Smooth muscle cell (in vitro differentiated cells): ENCODE measurements around the gene SIRT7. TPM values are rescaled to one million over a fixed set of nuclear protein-coding genes. Genes with fewer than 3 reads are reported as not detected.

Source experiments
- DNase-seq: peaks from one replicate; lab custom pipeline; 2025; ENCODE audit not compliant: unreplicated experiment; lab: John Stamatoyannopoulos, UW
- H2AFZ ChIP-seq: fragments of 200-600 bp; sonication (generic); 2 replicates; pipeline ENCODE4 v1.6.0; 2016; ENCODE audit warnings: antibody characterized with exemption, low read depth, mild to moderate bottlenecking
- H3F3A ChIP-seq: fragments of 200-600 bp; sonication (generic); 2 replicates; pipeline ENCODE4 v1.6.0; 2017; ENCODE audit warnings: antibody characterized with exemption, low read depth
- H3K27ac ChIP-seq: fragments of 200-600 bp; sonication (generic); 2 replicates; pipeline ENCODE4 v1.5.1; 2016; ENCODE audit warnings: low read depth, mild to moderate bottlenecking
- H3K27me3 ChIP-seq: fragments of 200-600 bp; sonication (generic); 2 replicates; pipeline ENCODE4 v1.6.1; 2016; ENCODE audit warnings: low read depth, mild to moderate bottlenecking
- H3K36me3 ChIP-seq: fragments of 200-600 bp; sonication (generic); 2 replicates; pipeline ENCODE4 v1.5.1; 2016; ENCODE audit warnings: low read depth
- H3K4me1 ChIP-seq: fragments of 200-600 bp; sonication (generic); 2 replicates; pipeline ENCODE4 v1.5.1; 2016; ENCODE audit warnings: low read depth
- H3K4me2 ChIP-seq: fragments of 200-600 bp; sonication (generic); 2 replicates; pipeline ENCODE4 v1.6.0; 2016; ENCODE audit warnings: mild to moderate bottlenecking
- H3K4me3 ChIP-seq: fragments of 200-600 bp; sonication (generic); 2 replicates; pipeline ENCODE4 v1.5.1; 2016; ENCODE audit warnings: mild to moderate bottlenecking
- H3K79me2 ChIP-seq: fragments of 200-600 bp; sonication (generic); 2 replicates; pipeline ENCODE4 v1.6.0; 2016; ENCODE audit warnings: low read depth, mild to moderate bottlenecking
- H3K9ac ChIP-seq: fragments of 200-600 bp; sonication (generic); 2 replicates; pipeline ENCODE4 v1.6.0; 2016; ENCODE audit warnings: low read depth
- H3K9me3 ChIP-seq: fragments of 200-600 bp; sonication (generic); replicated peaks from 2 replicates; pipeline ENCODE4 v1.5.1; 2016; ENCODE audit warnings: low read depth
- H4K20me1 ChIP-seq: fragments of 200-600 bp; sonication (generic); 2 replicates; pipeline ENCODE4 v1.6.0; 2016; ENCODE audit warnings: low read depth
- WGBS: methylation state at CpG from one replicate; pipeline ENCODE4 v1.1.7; 2016; ENCODE audit warnings: low lambda C conversion rate; 5-methylcytosine and 5-hydroxymethylcytosine counted together
- polyA plus RNA-seq: library from polyadenylated mRNA; unstranded; fragments of >200 nt; fragmentation: Nextera tagmentation; extraction: Ambion mirVana; gene quantifications from 2 replicates; pipeline ENCODE4 v1.2.1, GENCODE V29; 2016
- total RNA-seq: library from RNA; depleted of rRNA; stranded (reverse); fragments of >200 nt; gene quantifications from 2 replicates; pipeline ENCODE4 v1.2.3, GENCODE V29; 2014
- TF ChIP-seq, protein P1 (sequence below): fragments of 200-600 bp; sonication (generic); IDR thresholded peaks from 2 replicates; pipeline ENCODE4 v1.5.1; 2017; ENCODE audit warnings: borderline replicate concordance, mild to moderate bottlenecking, antibody characterized with exemption; ENCODE audit not compliant: insufficient read depth, poor library complexity, severe bottlenecking

The SIRT7 gene
- total and polyA plus RNA-seq, 2 experiments from 2014 or later: 10.1 to 19.9 TPM

DNA sequence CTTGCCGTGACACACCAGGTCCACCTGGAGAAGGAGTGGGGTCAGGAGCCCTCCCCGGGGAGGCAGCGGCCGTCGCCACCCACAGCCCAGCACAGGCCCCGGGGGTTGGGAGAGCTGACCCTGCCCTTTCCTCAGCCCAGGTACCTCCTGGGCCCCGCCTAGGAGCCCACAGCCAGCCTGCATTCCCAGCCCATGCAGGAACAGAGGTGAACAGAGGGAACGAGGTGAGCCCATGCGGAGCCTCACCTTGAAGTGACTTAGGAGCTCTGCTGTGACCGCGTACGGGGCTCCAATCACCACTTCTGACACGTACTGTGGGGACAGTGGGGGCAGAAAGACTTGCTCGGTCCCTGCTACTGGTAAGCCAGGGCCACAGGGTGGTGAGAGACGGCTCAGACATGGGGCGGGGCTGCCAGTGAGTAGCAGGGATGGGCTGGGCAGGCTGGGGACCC is 12.5 kb downstream of the SIRT7 start:
- Histone ChIP-seq H3K4me3 (no peak overlapping the region), H3K9me3 (no peaks in the 10 kb centered on the region), H3K4me1 (peaks cover 6% of the 10 kb centered on the region), H3K36me3 (no peaks in the 10 kb centered on the region), H3K27ac (no peak overlapping the region), H3F3A (no peaks in the 10 kb centered on the region), H3K27me3 (no peaks in the 10 kb centered on the region), H4K20me1 (peaks cover 17% of the 10 kb centered on the region), H3K9ac (no peak overlapping the region), H3K4me2 (no peak overlapping the region), H3K79me2 (peaks cover 6% of the 10 kb centered on the region), H2AFZ (no peak overlapping the region)
- TF ChIP-seq, protein P1, sequence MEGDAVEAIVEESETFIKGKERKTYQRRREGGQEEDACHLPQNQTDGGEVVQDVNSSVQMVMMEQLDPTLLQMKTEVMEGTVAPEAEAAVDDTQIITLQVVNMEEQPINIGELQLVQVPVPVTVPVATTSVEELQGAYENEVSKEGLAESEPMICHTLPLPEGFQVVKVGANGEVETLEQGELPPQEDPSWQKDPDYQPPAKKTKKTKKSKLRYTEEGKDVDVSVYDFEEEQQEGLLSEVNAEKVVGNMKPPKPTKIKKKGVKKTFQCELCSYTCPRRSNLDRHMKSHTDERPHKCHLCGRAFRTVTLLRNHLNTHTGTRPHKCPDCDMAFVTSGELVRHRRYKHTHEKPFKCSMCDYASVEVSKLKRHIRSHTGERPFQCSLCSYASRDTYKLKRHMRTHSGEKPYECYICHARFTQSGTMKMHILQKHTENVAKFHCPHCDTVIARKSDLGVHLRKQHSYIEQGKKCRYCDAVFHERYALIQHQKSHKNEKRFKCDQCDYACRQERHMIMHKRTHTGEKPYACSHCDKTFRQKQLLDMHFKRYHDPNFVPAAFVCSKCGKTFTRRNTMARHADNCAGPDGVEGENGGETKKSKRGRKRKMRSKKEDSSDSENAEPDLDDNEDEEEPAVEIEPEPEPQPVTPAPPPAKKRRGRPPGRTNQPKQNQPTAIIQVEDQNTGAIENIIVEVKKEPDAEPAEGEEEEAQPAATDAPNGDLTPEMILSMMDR: no peak
- DNase-seq: no peak
- WGBS: 96% methylated on average over 16 of the region's 16 CpGs

DNA sequence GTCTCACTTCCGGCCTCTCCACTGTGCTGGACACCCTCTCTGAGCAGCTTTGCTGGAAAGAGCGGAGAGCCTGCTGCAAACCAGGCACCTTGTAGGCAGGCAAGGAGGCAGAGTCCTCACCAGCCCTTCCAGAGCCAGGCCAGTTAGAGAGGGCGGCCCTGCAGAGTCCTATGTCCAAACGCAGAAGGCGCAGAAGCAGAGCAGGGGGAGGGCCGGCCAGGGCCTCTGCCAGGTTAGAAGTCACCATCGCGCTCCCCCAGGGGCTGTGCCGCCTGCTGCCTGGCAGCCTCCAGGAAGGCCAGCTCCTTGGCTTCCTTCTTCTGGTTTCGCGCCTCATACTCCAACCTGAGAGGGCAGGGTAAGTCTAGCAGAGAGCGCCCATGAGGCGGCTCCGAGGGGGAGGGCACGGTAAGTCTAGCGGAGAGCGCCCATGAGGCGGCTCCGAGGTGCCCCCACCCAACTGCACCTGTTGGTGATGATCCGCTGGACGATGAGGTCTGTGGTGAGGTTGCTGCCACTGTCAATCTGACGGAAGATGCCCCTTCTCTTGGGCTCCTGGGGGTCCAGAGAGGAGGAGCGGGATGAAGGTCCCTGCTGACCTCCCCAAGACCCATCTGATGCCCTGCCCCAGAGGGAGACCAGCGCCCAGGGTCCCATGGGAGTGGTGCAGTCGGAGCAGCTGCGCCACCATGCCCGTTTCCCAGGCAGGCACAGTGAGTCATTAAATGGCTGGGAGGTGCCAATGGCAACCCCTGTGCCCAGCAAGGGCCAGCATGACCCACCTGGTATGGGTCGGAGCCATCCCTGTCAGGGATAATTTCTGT is 13.2 kb downstream of the SIRT7 start:
- Histone ChIP-seq H3K27ac (no peak overlapping the region), H3K36me3 (no peaks in the 10 kb centered on the region), H3K9me3 (no peaks in the 10 kb centered on the region), H3K4me1 (peaks cover 3% of the 10 kb centered on the region), H2AFZ (no peak overlapping the region), H3K4me2 (no peak overlapping the region), H3K27me3 (no peaks in the 10 kb centered on the region), H3F3A (peaks cover 2% of the 10 kb centered on the region), H4K20me1 (peaks cover 17% of the 10 kb centered on the region), H3K79me2 (no peaks in the 10 kb centered on the region), H3K9ac (no peak overlapping the region), H3K4me3 (no peak overlapping the region)
- TF ChIP-seq, protein P1: no peak
- DNase-seq: no peak
- WGBS: 97% methylated on average over 26 of the region's 28 CpGs

DNA sequence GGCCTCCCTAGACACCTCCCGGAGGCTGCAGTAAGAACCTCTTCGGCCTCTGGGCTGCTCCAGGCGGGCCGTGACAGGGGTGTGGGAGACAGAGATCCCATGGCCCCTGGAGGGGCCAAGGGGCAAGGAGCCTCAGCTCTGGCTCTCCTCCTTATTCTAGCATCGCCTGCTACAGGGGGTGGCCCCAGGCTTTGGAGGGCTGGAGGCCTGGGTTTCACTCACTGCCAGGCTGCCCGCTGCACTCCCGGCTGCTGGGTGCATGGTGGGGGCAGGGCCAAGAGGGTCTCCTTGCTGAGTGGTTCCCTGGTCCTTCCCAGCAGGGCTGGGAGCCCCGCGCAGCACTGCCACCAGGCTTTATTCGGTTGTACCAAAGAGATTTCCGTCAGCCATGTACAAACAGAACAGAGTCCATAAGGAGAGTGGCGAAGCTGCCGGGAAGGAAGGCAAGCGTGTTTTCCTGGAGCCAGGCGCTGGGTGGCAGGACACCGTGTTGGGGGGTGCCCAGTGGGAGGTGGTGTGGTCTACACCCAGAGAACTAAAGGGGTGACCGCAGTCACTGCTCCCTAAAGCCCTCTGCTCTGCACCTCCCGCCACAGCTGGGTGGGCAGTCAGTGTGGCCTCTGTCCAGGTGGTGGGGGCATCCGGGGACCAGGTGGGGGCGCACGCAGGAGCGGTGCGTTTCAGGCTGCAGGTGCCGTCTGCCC is 13.9 kb downstream of the SIRT7 start:
- Histone ChIP-seq H3K36me3 (no peaks in the 10 kb centered on the region), H3K9me3 (no peaks in the 10 kb centered on the region), H3K27ac (no peak overlapping the region), H4K20me1 (peaks cover 16% of the 10 kb centered on the region), H3K9ac (no peak overlapping the region), H3F3A (peaks cover 8% of the 10 kb centered on the region), H2AFZ (no peak overlapping the region), H3K79me2 (no peaks in the 10 kb centered on the region), H3K4me2 (no peak overlapping the region), H3K4me1 (peaks cover 3% of the 10 kb centered on the region), H3K27me3 (no peaks in the 10 kb centered on the region), H3K4me3 (no peak overlapping the region)
- TF ChIP-seq, protein P1: no peak
- no peak for DNase-seq
- WGBS: 94% methylated on average over 24 of the region's 24 CpGs
